Measurements from ENCODE around the gene ZNF467.

Gene ZNF467

GRCh38 chr7:149728491-149729375 lies 44.7 kb downstream of the ZNF467 start:
- CTCF ChIA-PET = interaction anchor here (1.3 to 1.7 kb wide), 2 partner anchors 12 to 14 kb away, joined by 4 read pairs; no protein-coding TSS in a partner anchor
- H3K4me3 ChIP-seq (ENCODE audit: control insufficient read depth in 1 of 7, extremely low read depth in 1 of 7, insufficient read depth in 4 of 7, low read depth in 2 of 7, low read length in 6 of 7) = no peak overlapping the region
- H3K27me3 ChIP-seq (replicated peaks in 2 of 5; ENCODE audit: control insufficient read depth in 4 of 5, insufficient read depth in 5 of 5, low read length in 4 of 5) = no peaks in the 10 kb centered on the region
- peaks cover 4 to 78% (median 54%) of the 10 kb centered on the region in 4 experiments for H3K36me3 ChIP-seq (ENCODE audit: control insufficient read depth in 4 of 4, insufficient read depth in 4 of 4, low read length in 3 of 4)
- WGBS (ENCODE audit: insufficient coverage) = 89% methylated on average over 19 of the region's 21 CpGs
- DNase-seq = no peak
- H3K4me1 ChIP-seq (ENCODE audit: control extremely low read depth in 1 of 4, control insufficient read depth in 4 of 4, insufficient read depth in 4 of 4, low read length in 3 of 4) = peaks cover 0 to 16% (median 11%) of the 10 kb centered on the region in 4 experiments
- POLR2A ChIA-PET = no interaction called here
- no peak overlapping the region for H3K27ac ChIP-seq (ENCODE audit: insufficient read depth in 1 of 2, low read depth in 1 of 2, low read length in 2 of 2, poor library complexity in 1 of 2, severe bottlenecking in 2 of 2)
- H3K9me3 ChIP-seq (ENCODE audit: control extremely low read depth in 1 of 5, control insufficient read depth in 4 of 5, insufficient read depth in 2 of 5, low read depth in 1 of 5, low read length in 4 of 5) = no peaks in the 10 kb centered on the region

- no peak overlapping the region for H3K4me3 ChIP-seq (ENCODE audit: control insufficient read depth in 1 of 7, extremely low read depth in 1 of 7, insufficient read depth in 4 of 7, low read depth in 2 of 7, low read length in 6 of 7)
These were observed 45.4 kb downstream of the ZNF467 start for GRCh38 chr7:149727899-149728476.

GRCh38 chr7:149727053-149727898 lies 46.1 kb downstream of the ZNF467 start:
- Histone ChIP-seq H3K27ac (ENCODE audit: insufficient read depth in 1 of 2, low read depth in 1 of 2, low read length in 2 of 2, poor library complexity in 1 of 2, severe bottlenecking in 2 of 2) (no peak overlapping the region), H3K36me3 (ENCODE audit: control insufficient read depth in 4 of 4, insufficient read depth in 4 of 4, low read length in 3 of 4) (peaks cover 4 to 82% (median 59%) of the 10 kb centered on the region in 4 experiments), H3K27me3 (replicated peaks in 2 of 5; ENCODE audit: control insufficient read depth in 4 of 5, insufficient read depth in 5 of 5, low read length in 4 of 5) (no peaks in the 10 kb centered on the region), H3K4me3 (ENCODE audit: control insufficient read depth in 1 of 7, extremely low read depth in 1 of 7, insufficient read depth in 4 of 7, low read depth in 2 of 7, low read length in 6 of 7) (no peak overlapping the region), H3K9me3 (ENCODE audit: control extremely low read depth in 1 of 5, control insufficient read depth in 4 of 5, insufficient read depth in 2 of 5, low read depth in 1 of 5, low read length in 4 of 5) (no peaks in the 10 kb centered on the region), H3K4me1 (ENCODE audit: control extremely low read depth in 1 of 4, control insufficient read depth in 4 of 4, insufficient read depth in 4 of 4, low read length in 3 of 4) (peaks cover 0 to 20% (median 11%) of the 10 kb centered on the region in 4 experiments)
- CTCF ChIA-PET = interaction anchor here (1.4 kb wide), 1 partner anchor 11 kb away, joined by 3 read pairs; no protein-coding TSS in a partner anchor
- POLR2A ChIA-PET = interaction anchor here (0.7 kb wide), 1 partner anchor 21 kb away, joined by 3 read pairs; no protein-coding TSS in a partner anchor
- DNase-seq = no peak
- 97% methylated on average over 11 of the region's 13 CpGs for WGBS (ENCODE audit: insufficient coverage)

More at GRCh38 chr7:149727899-149728476, 45.4 kb downstream of the ZNF467 start:
- Histone ChIP-seq H3K36me3 (ENCODE audit: control insufficient read depth in 4 of 4, insufficient read depth in 4 of 4, low read length in 3 of 4) (peaks cover 4 to 78% (median 57%) of the 10 kb centered on the region in 4 experiments), H3K9me3 (ENCODE audit: control extremely low read depth in 1 of 5, control insufficient read depth in 4 of 5, insufficient read depth in 2 of 5, low read depth in 1 of 5, low read length in 4 of 5) (no peaks in the 10 kb centered on the region), H3K27ac (ENCODE audit: insufficient read depth in 1 of 2, low read depth in 1 of 2, low read length in 2 of 2, poor library complexity in 1 of 2, severe bottlenecking in 2 of 2) (no peak overlapping the region), H3K27me3 (replicated peaks in 2 of 5; ENCODE audit: control insufficient read depth in 4 of 5, insufficient read depth in 5 of 5, low read length in 4 of 5) (no peaks in the 10 kb centered on the region), H3K4me1 (ENCODE audit: control extremely low read depth in 1 of 4, control insufficient read depth in 4 of 4, insufficient read depth in 4 of 4, low read length in 3 of 4) (peaks cover 0 to 16% (median 11%) of the 10 kb centered on the region in 4 experiments)
- WGBS (ENCODE audit: insufficient coverage) = 97% methylated on average over 11 of the region's 12 CpGs
- CTCF ChIA-PET = interaction anchor here (1.7 kb wide), 1 partner anchor 14 kb away, joined by 4 read pairs; no protein-coding TSS in a partner anchor
- POLR2A ChIA-PET = interaction anchor here (0.7 kb wide), 1 partner anchor 20 kb away, joined by 3 read pairs; no protein-coding TSS in a partner anchor
- no peak for DNase-seq

GRCh38 chr7:149725916-149726315 lies 47.5 kb downstream of the ZNF467 start:
- Histone ChIP-seq H3K27me3 (replicated peaks in 2 of 5; ENCODE audit: control insufficient read depth in 4 of 5, insufficient read depth in 5 of 5, low read length in 4 of 5) (no peaks in the 10 kb centered on the region), H3K27ac (ENCODE audit: insufficient read depth in 1 of 2, low read depth in 1 of 2, low read length in 2 of 2, poor library complexity in 1 of 2, severe bottlenecking in 2 of 2) (no peak overlapping the region), H3K4me3 (ENCODE audit: control insufficient read depth in 1 of 7, extremely low read depth in 1 of 7, insufficient read depth in 4 of 7, low read depth in 2 of 7, low read length in 6 of 7) (no peak overlapping the region), H3K36me3 (ENCODE audit: control insufficient read depth in 4 of 4, insufficient read depth in 4 of 4, low read length in 3 of 4) (peaks cover 4 to 85% (median 55%) of the 10 kb centered on the region in 4 experiments), H3K4me1 (ENCODE audit: control extremely low read depth in 1 of 4, control insufficient read depth in 4 of 4, insufficient read depth in 4 of 4, low read length in 3 of 4) (peaks cover 0 to 27% (median 11%) of the 10 kb centered on the region in 4 experiments), H3K9me3 (ENCODE audit: control extremely low read depth in 1 of 5, control insufficient read depth in 4 of 5, insufficient read depth in 2 of 5, low read depth in 1 of 5, low read length in 4 of 5) (no peaks in the 10 kb centered on the region)
- DNase-seq = no peak
- CTCF ChIA-PET = no interaction called here
- 97% methylated on average over 5 of the region's 6 CpGs for WGBS (ENCODE audit: insufficient coverage)
- POLR2A ChIA-PET = no interaction called here

- POLR2A ChIA-PET = no interaction called here
- Histone ChIP-seq H3K4me3 (ENCODE audit: control insufficient read depth in 1 of 7, extremely low read depth in 1 of 7, insufficient read depth in 4 of 7, low read depth in 2 of 7, low read length in 6 of 7) (no peak overlapping the region), H3K27me3 (replicated peaks in 2 of 5; ENCODE audit: control insufficient read depth in 4 of 5, insufficient read depth in 5 of 5, low read length in 4 of 5) (no peaks in the 10 kb centered on the region), H3K9me3 (ENCODE audit: control extremely low read depth in 1 of 5, control insufficient read depth in 4 of 5, insufficient read depth in 2 of 5, low read depth in 1 of 5, low read length in 4 of 5) (no peaks in the 10 kb centered on the region), H3K4me1 (ENCODE audit: control extremely low read depth in 1 of 4, control insufficient read depth in 4 of 4, insufficient read depth in 4 of 4, low read length in 3 of 4) (peaks cover 0 to 27% (median 11%) of the 10 kb centered on the region in 4 experiments), H3K36me3 (ENCODE audit: control insufficient read depth in 4 of 4, insufficient read depth in 4 of 4, low read length in 3 of 4) (peaks cover 4 to 86% (median 55%) of the 10 kb centered on the region in 4 experiments), H3K27ac (ENCODE audit: insufficient read depth in 1 of 2, low read depth in 1 of 2, low read length in 2 of 2, poor library complexity in 1 of 2, severe bottlenecking in 2 of 2) (peak overlapping the region in 1 of 2 experiments; percentile 47)
- 17% methylated on average over 11 of the region's 12 CpGs for WGBS (ENCODE audit: insufficient coverage)
- peak in 2 of 3 donors; percentile 14 to 32 for DNase-seq
- CTCF ChIA-PET = interaction anchor here (1.0 to 1.9 kb wide), 2 partner anchors 9 to 15 kb away, joined by 3 to 5 read pairs; no protein-coding TSS in a partner anchor
These were observed 48.0 kb downstream of the ZNF467 start for GRCh38 chr7:149725426-149725821.

- no peak overlapping the region for H3K4me3 ChIP-seq (ENCODE audit: control insufficient read depth in 1 of 7, extremely low read depth in 1 of 7, insufficient read depth in 4 of 7, low read depth in 2 of 7, low read length in 6 of 7)
- POLR2A ChIA-PET = no interaction called here
- CTCF ChIA-PET = interaction anchor here (0.8 to 2.4 kb wide), 5 partner anchors 9 to 17 kb away, joined by 3 to 12 read pairs (median 4); no protein-coding TSS in a partner anchor
- no peaks in the 10 kb centered on the region for H3K27me3 ChIP-seq (replicated peaks in 2 of 5; ENCODE audit: control insufficient read depth in 4 of 5, insufficient read depth in 5 of 5, low read length in 4 of 5)
- no peaks in the 10 kb centered on the region for H3K9me3 ChIP-seq (ENCODE audit: control extremely low read depth in 1 of 5, control insufficient read depth in 4 of 5, insufficient read depth in 2 of 5, low read depth in 1 of 5, low read length in 4 of 5)
- peak overlapping the region in 1 of 2 experiments; percentile 47 for H3K27ac ChIP-seq (ENCODE audit: insufficient read depth in 1 of 2, low read depth in 1 of 2, low read length in 2 of 2, poor library complexity in 1 of 2, severe bottlenecking in 2 of 2)
- WGBS (ENCODE audit: insufficient coverage) = 75% methylated on average over 7 of the region's 12 CpGs
- peaks cover 4 to 89% (median 56%) of the 10 kb centered on the region in 4 experiments for H3K36me3 ChIP-seq (ENCODE audit: control insufficient read depth in 4 of 4, insufficient read depth in 4 of 4, low read length in 3 of 4)
- no peak for DNase-seq
- H3K4me1 ChIP-seq (ENCODE audit: control extremely low read depth in 1 of 4, control insufficient read depth in 4 of 4, insufficient read depth in 4 of 4, low read length in 3 of 4) = peaks cover 0 to 27% (median 11%) of the 10 kb centered on the region in 4 experiments
These were observed 48.5 kb downstream of the ZNF467 start for GRCh38 chr7:149724661-149725425.

Measured in common myeloid progenitor, CD34-positive (primary cell).